IPS-18c (cell line): ENCODE data around the gene OCRL.

Source experiments
- H3K4me3 ChIP-seq: 2 replicates; pipeline ENCODE4 v1.7.0; 2013; ENCODE audit warnings: low read depth, mild to moderate bottlenecking, low read length, moderate library complexity; ENCODE audit not compliant: insufficient read depth
- H3K9me3 ChIP-seq: one replicate; pipeline ENCODE4 v1.6.1; 2013; ENCODE audit warnings: mild to moderate bottlenecking, low read length, moderate library complexity; ENCODE audit not compliant: control insufficient read depth, insufficient read depth

The OCRL gene

DNA sequence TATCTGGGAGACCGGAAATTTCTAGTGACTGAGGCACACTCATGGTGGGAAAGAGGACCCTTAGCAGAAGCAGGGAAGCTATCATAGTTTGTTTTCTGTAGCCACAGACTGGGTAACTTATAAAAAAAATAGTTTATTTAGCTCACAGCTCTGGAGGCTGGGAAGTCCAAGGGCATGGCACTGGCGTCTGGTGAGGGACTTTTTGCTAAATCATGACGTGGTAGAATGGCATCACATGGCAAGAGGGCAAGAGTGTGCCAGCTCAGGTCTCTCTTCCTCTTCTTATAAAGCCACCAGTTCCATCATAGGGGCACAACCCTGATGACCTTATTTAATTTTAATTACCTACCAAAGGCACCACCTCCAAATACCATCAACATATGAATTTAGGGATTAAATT, 101.4 kb downstream of the OCRL start:
- no peaks in the 10 kb centered on the region for H3K9me3 ChIP-seq

GRCh38 chrX:129641941-129642340, 101.9 kb downstream of the OCRL start:
- peaks cover 1% of the 10 kb centered on the region for H3K9me3 ChIP-seq
- H3K4me3 ChIP-seq, result no peak overlapping the region

More for the DNA sequence above, 101.4 kb downstream of the OCRL start:
- H3K4me3 ChIP-seq, result no peak overlapping the region
